NCI-H1092 (cell line): Measurements from ENCODE around the gene EPB41.
A peak's percentile ranks its signal among the peaks of the same experiment; 100 is the strongest.
"Not testable (repeated sequence)": the region's sequence is repeated elsewhere in the genome, so short reads cannot be mapped to it uniquely, and the experiment has no call there.

Experiments
- DNase-seq: peaks from one replicate; lab custom pipeline; 2025; lab: John Stamatoyannopoulos, UW

Gene EPB41

GRCh38 chr1:28927266-28927647, 12.9 kb downstream of the EPB41 start:
- DNase-seq = no peak

DNA sequence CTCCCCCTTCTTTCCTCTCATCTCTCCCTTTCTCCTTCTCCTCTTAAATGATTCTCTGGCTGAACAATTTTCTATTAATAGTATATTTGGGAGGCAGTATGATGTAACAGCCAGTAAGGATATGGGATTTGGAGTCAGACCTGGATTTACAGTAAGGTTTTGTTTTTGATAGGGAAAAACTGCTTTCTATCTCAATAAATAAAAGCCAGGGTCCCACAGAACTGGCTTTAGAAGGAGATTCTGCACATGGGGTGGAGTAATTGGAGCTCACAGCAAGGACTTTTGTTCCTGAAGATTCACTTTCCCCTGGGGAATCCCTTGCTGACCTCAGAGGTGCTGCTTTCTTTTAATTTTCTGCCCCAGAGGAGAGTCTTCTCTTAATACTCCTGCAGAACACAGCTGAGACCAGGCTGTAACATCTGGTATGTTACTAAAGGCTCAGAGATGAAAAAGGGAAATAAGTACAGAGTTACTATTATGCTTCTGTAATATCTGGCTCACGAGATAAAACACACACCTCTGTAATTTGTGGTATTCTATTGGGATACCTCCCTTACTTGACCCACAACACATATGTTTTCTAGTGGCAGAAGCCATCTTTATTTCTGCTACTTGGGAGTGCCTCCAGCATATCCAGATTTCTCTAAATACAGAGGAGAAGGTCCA, 13.4 kb downstream of the EPB41 start:
- no peak for DNase-seq

DNA sequence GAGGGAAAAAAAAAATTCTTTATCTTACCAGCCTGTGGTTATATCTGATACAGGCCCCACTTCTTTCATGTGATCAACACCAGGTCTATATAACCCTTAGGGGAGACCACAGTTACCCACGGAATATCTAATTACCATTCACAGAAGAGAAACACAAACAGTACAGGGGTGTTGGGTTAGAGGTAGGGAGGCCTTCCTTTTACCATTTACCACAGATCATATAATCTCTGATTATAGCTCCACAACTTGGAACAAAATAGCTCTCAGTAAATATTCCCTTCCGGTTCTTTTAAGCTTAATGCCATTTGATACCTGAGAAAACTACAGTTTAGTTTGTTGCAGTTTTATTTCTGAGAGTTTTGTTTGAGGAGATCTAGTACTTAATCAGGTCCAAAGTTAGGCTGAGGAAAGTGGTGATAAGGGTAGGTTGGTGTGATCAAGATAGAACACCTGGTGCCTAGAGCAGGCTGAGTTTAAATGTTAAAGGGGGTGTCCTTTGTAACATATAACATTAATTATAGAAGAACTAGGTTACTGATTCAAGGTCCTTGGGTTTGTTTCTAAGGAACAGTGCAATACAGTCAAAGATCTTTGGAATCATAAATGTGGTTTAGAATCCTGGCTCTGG, 14.1 kb downstream of the EPB41 start:
- peak; percentile 12 for DNase-seq

GRCh38 chr1:28933277-28933676, 18.9 kb downstream of the EPB41 start:
- no peak for DNase-seq

- DNase-seq = no peak
Observed at GRCh38 chr1:28933918-28934317, 19.5 kb downstream of the EPB41 start.

- DNase-seq = no peak
Observed at GRCh38 chr1:28934676-28935075, 20.3 kb downstream of the EPB41 start.

DNA sequence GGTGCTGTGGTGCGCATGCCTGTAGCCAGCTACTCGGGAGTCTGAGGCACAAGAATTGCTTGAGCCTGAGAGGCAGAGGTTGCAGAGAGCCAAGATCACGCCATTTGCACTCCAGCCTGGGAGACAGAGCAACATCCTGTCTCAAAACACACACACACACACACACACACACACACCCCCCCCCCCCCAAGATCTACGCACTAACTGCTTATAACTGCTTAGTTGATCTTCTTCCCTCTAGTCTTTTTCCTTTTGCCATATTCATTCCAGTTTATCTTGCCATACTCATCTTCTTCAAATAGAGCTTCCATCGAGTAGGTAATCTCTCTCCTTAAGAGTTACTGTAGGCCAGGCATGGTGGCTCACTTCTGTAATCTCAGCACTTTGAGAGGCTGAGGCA, 20.9 kb downstream of the EPB41 start:
- no peak for DNase-seq

DNA sequence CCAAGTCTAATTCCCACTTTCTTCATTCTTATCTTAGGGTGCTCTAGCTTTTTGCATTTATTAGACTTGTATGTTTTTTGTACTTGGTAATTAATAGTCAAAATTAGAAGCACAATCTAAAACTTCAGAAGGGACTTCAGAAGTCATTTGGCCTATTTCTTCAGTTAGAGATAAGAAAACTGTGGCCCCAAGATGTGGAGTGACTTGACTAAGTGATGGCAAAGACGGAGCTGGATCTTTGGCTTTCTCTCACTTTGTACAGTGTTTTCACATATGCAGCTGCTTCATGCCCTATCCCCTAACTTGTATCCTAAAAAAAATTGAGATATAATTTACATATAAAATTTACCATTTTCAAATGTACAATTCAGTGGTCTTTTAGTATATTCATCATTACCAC, 21.7 kb downstream of the EPB41 start:
- no peak for DNase-seq

DNA sequence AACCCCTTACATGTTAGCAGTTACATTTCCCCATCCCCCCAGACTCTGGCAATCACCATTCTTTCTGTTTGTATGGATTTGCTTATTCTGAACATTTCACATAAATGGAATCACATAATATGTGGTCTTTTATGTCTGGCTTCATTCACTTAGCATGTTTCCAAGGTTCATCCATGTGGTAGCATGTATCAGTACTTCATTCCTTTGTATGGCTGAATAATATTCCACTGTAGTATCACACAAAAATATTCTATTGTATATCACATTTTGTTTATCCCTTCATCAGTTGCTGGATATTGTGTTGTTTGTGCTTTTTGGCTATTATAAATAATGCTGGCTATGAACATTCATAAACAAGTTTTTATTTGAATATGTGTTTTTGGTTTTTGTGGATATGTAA, 22.2 kb downstream of the EPB41 start:
- DNase-seq = no peak

GRCh38 chr1:28943581-28943980, 29.2 kb downstream of the EPB41 start:
- DNase-seq = not testable (repeated sequence)

DNA sequence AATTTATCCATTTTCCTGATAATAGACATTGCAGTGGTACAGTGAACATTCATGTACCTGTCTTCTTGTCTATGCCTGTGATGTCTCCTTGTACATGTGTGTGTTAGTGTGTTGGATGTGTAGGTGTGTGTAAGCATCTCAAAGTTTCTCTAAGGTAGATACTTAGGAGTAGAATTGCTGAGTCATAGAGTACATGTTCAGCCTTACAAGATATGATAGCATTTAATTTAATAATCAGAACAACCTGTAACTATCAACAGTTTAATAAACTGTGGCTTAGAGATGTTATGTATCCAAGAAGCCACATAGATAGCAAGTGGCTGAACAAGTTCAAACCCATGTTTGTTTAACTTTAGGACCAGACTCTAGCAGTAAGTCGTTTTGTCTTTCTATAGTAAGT, 35.6 kb downstream of the EPB41 start:
- DNase-seq = no peak

GRCh38 chr1:28950449-28950848, 36.1 kb downstream of the EPB41 start:
- DNase-seq = no peak

DNA sequence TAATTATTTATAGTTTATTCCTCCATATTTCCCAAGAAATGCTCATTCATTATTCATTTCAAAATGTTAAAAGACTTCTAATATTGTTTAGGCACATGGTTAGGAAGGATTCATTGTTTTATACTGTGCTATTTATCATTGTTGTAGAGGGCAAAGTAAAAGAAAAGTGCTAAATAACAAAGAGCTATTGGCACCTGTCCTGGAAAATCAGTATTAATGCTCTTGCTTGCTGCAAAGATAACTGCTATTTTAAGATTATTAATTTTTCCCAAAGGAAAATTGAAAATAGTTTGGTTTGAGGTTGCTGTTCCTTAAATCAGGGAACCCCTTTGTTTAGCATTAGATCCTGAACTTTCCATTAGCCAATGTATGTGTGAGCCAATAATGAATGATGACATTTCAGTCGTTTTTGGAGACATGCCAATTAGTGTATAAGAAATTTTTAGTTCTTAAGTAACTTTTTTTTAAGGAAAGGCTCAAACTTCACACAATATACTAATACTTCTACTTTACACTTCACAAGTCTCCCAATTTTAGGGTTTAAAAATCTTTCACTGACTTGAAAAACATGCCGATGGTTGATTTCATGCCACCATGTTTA, 39.9 kb downstream of the EPB41 start:
- no peak for DNase-seq

DNA sequence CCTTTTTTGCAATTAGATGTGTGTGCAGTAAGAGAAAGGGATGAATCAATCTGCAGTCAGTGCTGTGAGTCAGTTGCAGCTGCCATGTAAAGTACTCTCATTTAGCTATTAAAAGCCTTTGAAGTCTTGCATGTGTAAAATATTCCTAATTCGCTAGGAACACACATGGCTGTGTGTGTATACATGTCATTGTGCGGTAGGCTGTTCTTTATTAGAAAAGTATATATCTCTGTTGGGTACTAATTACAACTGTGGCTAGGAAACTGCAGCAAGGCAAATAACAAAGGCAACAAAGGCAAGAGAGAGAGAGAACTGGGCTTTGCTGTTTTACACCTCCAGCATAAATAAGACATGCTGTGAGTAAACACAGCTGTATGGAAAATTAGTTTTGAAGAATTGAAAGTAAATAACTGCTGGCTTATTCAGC, 41.7 kb downstream of the EPB41 start:
- peak; percentile 13 for DNase-seq

DNA sequence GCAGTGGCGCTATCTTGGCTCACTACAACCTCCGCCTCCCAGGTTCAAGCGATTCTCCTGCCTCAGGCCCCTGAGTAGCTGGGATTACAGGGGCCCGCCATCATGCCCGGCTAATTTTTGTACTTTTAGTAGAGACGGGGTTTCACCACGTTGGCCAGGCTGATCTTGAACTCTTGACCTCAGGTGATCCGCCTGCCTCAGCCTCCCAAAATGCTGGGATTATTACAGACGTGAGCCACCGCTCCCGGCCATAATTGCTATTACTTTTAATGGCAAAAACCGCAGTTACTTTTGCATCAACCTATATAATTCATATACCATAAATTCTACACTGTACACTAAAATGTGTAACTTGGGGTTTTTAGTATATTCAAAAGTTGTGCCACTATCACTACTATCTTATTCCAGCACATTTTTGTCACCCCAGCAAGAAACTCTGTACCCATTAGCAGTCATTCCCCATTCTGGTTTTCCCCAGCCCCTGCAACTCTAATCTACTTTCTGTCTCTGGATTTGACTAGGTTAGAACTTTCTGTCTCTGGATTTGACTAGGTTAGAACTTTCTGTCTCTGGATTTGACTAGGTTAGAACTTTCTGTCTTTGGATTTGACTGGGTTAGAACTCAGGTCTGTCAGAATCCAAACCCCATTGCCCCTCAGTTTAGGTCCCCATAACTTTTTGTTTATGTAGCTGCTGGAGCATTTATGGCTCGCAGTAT, 47.9 kb downstream of the EPB41 start:
- DNase-seq = not testable (repeated sequence)

DNA sequence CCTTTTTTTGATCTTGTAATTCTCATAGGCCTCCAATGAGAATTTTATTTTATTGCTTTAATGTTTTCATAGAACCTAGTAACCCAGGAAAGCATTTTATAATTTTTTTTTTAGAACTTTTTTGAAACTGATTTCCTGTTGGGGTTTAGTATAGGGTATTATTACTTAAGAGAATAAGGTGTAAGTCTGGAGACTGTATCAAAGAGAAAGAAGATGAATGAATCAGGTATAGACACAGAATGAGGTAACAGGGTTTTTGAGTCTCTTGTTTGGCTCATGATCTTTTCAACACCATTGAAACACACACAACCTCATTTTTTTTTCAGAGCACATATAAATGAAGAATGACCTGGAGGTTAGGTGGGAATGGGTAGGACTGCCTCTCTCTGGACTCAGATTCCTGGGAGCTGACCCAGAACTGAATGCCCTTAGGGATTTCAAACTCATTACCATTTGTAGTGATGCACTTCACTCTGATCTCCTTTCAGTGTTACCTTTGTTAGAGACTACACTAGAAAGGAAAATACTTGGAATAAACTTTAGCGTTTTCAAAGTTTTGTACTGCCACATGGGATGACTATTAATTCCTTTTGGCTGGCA, 51.0 kb downstream of the EPB41 start:
- DNase-seq = no peak

DNA sequence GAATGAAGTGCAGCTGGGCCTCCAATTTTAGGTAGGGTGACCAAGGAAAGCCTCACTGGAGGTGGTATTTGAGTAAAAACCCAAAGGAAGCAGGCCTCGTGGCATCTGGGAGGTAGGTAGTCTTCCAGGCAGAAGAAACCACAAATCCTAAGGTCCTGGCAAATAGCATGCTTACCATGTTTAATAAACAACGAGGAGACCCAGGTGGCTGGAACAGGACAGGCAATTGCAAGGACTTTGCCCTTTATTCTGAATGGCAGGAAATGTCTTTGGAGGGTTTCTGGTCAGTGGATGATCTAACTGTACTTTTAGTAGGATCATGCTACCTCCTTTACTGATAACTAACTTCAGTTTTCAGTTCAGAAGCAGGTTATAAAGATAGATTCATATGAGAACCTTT, 52.2 kb downstream of the EPB41 start:
- DNase-seq = no peak

GRCh38 chr1:28971980-28972771, 57.8 kb downstream of the EPB41 start:
- DNase-seq = no peak

GRCh38 chr1:28973596-28974421, 59.4 kb downstream of the EPB41 start:
- no peak for DNase-seq

GRCh38 chr1:28974432-28974831, 60.1 kb downstream of the EPB41 start:
- DNase-seq = no peak

DNA sequence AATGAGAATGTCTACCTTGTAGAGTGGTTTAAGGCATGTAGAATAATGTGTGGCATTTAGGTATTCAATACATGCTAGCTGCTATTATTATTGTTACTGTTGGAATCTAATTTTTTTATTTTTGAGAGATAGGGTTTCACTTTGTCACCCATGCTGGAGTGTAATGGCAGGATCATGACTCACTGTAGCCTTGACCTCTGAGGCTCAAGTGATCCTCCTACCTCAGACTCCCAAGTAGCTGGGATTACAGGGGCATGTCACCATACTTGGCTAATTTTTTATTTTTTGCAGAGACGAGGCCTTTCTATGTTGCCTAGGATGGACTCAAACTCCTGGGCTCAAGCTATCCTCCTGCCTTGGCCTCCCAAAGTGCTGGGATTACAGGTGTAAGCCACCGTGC, 61.9 kb downstream of the EPB41 start:
- DNase-seq = no peak
